K562 treated with DMSO at 1 percent for 4 hours (cell line): ENCODE data around the gene LRRC7. TPM values are rescaled to one million over a fixed set of nuclear protein-coding genes. Genes with fewer than 3 reads are reported as not detected.

ENCODE experiments used
- total RNA-seq: library from RNA; unstranded; fragments of 300-600 nt; gene quantifications from 2 replicates; pipeline ENCODE4 v1.2.3, GENCODE V29; 2022; ENCODE audit not compliant: insufficient read depth

The LRRC7 gene
- total RNA-seq, result 0.57 TPM in 1 of 2 replicates, not detected in the other

GRCh38 chr1:69567652-69568420, at the start of gene LRRC7:
Gene LRRC7, plus strand, starts transcription at chr1:69567922. Its CDS starts 718 bp downstream, at chr1:69568640.

